H1 (cell line): ENCODE results near the gene MAP1B.

ENCODE experiments used
- CHD2 ChIP-seq: IDR thresholded peaks from 2 replicates; pipeline ENCODE4 v1.6.1; 2012; ENCODE audit warnings: low read length, improper control_type of control experiment
- EZH2 ChIP-seq: fragments of 200-600 bp; sonication (generic); IDR thresholded peaks from 2 replicates; pipeline ENCODE4 v1.7.1; 2012; ENCODE audit warnings: low read depth, mild to moderate bottlenecking, moderate library complexity, low read length, inconsistent platforms; ENCODE audit not compliant: severe bottlenecking
- HDAC2 ChIP-seq, 2 experiments: fragments of 300-600 bp in 1 of 2; sonication (generic) in 1 of 2; IDR thresholded peaks; 2 replicates each; pipeline ENCODE4 v1.6.1; 2011 to 2012; ENCODE audit warnings: low read depth in 2 of 2, low read length in 2 of 2, mild to moderate bottlenecking in 2 of 2, moderate library complexity in 2 of 2, borderline replicate concordance in 1 of 2, inconsistent platforms in 1 of 2
- POLR2AphosphoS5 ChIP-seq: IDR thresholded peaks from 2 replicates; pipeline ENCODE4 v1.6.1; 2011; ENCODE audit warnings: low read depth, low read length
- SP1 ChIP-seq: IDR thresholded peaks from 2 replicates; pipeline ENCODE4 v1.6.1; 2011; ENCODE audit warnings: low read depth, low read length
- TAF1 ChIP-seq: IDR thresholded peaks from 2 replicates; pipeline ENCODE4 v1.6.1; 2011; ENCODE audit warnings: mild to moderate bottlenecking, low read depth, low read length
- TAF7 ChIP-seq: optimal IDR thresholded peaks from 2 replicates; pipeline ENCODE3; 2011; ENCODE audit warnings: low read depth, mild to moderate bottlenecking, inconsistent platforms, low read length, moderate library complexity, borderline replicate concordance
- YY1 ChIP-seq: IDR thresholded peaks from 2 replicates; pipeline ENCODE4 v1.6.1; 2011; ENCODE audit warnings: low read depth, mild to moderate bottlenecking, low read length
- TF ChIP-seq, protein P1 (sequence below), 3 experiments: IDR thresholded peaks; 1 replicate in 2 of 3; 2 replicates in 1 of 3; pipeline versions ENCODE4 v1.5.1 to v1.6.1; 2011; ENCODE audit warnings: low read length in 3 of 3, mild to moderate bottlenecking in 3 of 3, inconsistent platforms in 2 of 3, low read depth in 1 of 3, moderate library complexity in 1 of 3; ENCODE audit not compliant: insufficient read depth in 1 of 3; ENCODE audit errors: control extremely low read depth in 1 of 3

- TF ChIP-seq EZH2 (no peak), HDAC2 (IDR thresholded peaks at IDR 0.05; ENCODE audit: borderline replicate concordance in 1 of 2, low read depth in 2 of 2, low read length in 2 of 2) (no peak), POLR2AphosphoS5 (no peak), TAF1 (no peak), CHD2 (no peak), YY1 (no peak), SP1 (no peak), TAF7 (no peak)
- TF ChIP-seq, protein P1, sequence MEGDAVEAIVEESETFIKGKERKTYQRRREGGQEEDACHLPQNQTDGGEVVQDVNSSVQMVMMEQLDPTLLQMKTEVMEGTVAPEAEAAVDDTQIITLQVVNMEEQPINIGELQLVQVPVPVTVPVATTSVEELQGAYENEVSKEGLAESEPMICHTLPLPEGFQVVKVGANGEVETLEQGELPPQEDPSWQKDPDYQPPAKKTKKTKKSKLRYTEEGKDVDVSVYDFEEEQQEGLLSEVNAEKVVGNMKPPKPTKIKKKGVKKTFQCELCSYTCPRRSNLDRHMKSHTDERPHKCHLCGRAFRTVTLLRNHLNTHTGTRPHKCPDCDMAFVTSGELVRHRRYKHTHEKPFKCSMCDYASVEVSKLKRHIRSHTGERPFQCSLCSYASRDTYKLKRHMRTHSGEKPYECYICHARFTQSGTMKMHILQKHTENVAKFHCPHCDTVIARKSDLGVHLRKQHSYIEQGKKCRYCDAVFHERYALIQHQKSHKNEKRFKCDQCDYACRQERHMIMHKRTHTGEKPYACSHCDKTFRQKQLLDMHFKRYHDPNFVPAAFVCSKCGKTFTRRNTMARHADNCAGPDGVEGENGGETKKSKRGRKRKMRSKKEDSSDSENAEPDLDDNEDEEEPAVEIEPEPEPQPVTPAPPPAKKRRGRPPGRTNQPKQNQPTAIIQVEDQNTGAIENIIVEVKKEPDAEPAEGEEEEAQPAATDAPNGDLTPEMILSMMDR (IDR thresholded peaks at IDR 0.05; ENCODE audit: control extremely low read depth in 1 of 3, insufficient read depth in 1 of 3, low read depth in 1 of 3, low read length in 3 of 3): no peak
Observed at GRCh38 chr5:72160959-72161358, 53.7 kb downstream of the MAP1B start.
